IMR-90 (cell line): ENCODE measurements around the gene LDLRAD3. TPM values are rescaled to one million over a fixed set of nuclear protein-coding genes. Genes with fewer than 3 reads are reported as not detected.

Experiments used
- ATAC-seq: fragments of 200-7000 bp; cut with Tn5 transposase; 2 replicates; pipeline ENCODE4 v1.9.1; 2020; ENCODE audit warnings: low read depth, mild to moderate bottlenecking, moderate library complexity
- BruUV-seq: library from RNA; stranded (reverse); fragments of 400-500 nt; replicated peaks from 2 replicates; lab custom pipeline; 2021; lab: Mats Ljungman, UMichigan
- CTCF ChIA-PET: fragments of 300-600 bp; formaldehyde crosslinking; extraction: SDS; loops from one replicate; lab custom pipeline; 2021; ENCODE audit warnings: antibody characterized with exemption; lab: Yijun Ruan, JAX
- POLR2A ChIA-PET: fragments of 300-600 bp; sonication (Branson Sonifier 250); formaldehyde crosslinking; loops from one replicate; lab custom pipeline; 2022; ENCODE audit warnings: antibody characterized with exemption; ENCODE audit not compliant: unreplicated experiment; lab: Charles Lee
- DNase-seq: peaks from one replicate; pipeline ENCODE4 v3.0.0; 2013
- H2AFZ ChIP-seq: replicated peaks from 2 replicates; pipeline ENCODE3; 2013; ENCODE audit warnings: low read length, mild to moderate bottlenecking; ENCODE audit not compliant: poor library complexity
- H2AK5ac ChIP-seq: 2 replicates; pipeline ENCODE4 v1.6.1; 2013; ENCODE audit warnings: low read depth, low read length, inconsistent platforms
- H2AK9ac ChIP-seq: replicated peaks from 2 replicates; pipeline ENCODE3; 2013; ENCODE audit warnings: mild to moderate bottlenecking, low read depth, low read length, moderate library complexity; ENCODE audit not compliant: poor library complexity
- H2BK120ac ChIP-seq: 2 replicates; pipeline ENCODE4 v1.6.1; 2013; ENCODE audit warnings: low read depth, low read length, inconsistent platforms
- H2BK15ac ChIP-seq: 3 replicates; pipeline ENCODE4 v1.6.1; 2013; ENCODE audit warnings: low read depth, low read length, inconsistent platforms
- H2BK20ac ChIP-seq: 2 replicates; pipeline ENCODE4 v1.6.1; 2013; ENCODE audit warnings: low read depth, mild to moderate bottlenecking, inconsistent platforms, low read length, moderate library complexity
- H2BK5ac ChIP-seq: 2 replicates; pipeline ENCODE4 v1.6.1; 2013; ENCODE audit warnings: mild to moderate bottlenecking, low read depth, low read length, inconsistent platforms; ENCODE audit not compliant: poor library complexity, severe bottlenecking
- H3K14ac ChIP-seq: replicated peaks from 2 replicates; pipeline ENCODE4 v1.6.1; 2013; ENCODE audit warnings: low read depth, low read length, inconsistent platforms
- H3K18ac ChIP-seq: 2 replicates; pipeline ENCODE4 v1.6.1; 2013; ENCODE audit warnings: low read depth, low read length, control low read depth
- H3K23ac ChIP-seq: 2 replicates; pipeline ENCODE4 v1.6.1; 2013; ENCODE audit warnings: low read depth, low read length, inconsistent platforms
- H3K27ac ChIP-seq: 2 replicates; pipeline ENCODE4 v1.5.1; 2013; ENCODE audit warnings: mild to moderate bottlenecking, control low read depth, low read length; ENCODE audit not compliant: insufficient read depth
- H3K27me3 ChIP-seq: 2 replicates; pipeline ENCODE4 v1.6.1; 2013; ENCODE audit warnings: low read length; ENCODE audit not compliant: control insufficient read depth, insufficient read depth
- H3K36me3 ChIP-seq: 2 replicates; pipeline ENCODE4 v1.6.1; 2013; ENCODE audit warnings: low read length, mixed read lengths; ENCODE audit not compliant: control insufficient read depth, insufficient read depth
- H3K4ac ChIP-seq: 2 replicates; pipeline ENCODE4 v1.6.1; 2013; ENCODE audit warnings: low read depth, low read length, inconsistent platforms
- H3K4me1 ChIP-seq: 2 replicates; pipeline ENCODE4 v1.6.1; 2013; ENCODE audit warnings: low read length, mixed read lengths; ENCODE audit not compliant: control insufficient read depth, insufficient read depth
- H3K4me2 ChIP-seq: 2 replicates; pipeline ENCODE4 v1.6.1; 2013; ENCODE audit warnings: low read depth, mild to moderate bottlenecking, control low read depth, low read length, moderate library complexity
- H3K4me3 ChIP-seq: 2 replicates; pipeline ENCODE4 v1.5.1; 2013; ENCODE audit warnings: low read depth, mild to moderate bottlenecking, control low read depth, low read length, moderate library complexity; ENCODE audit not compliant: insufficient read depth
- H3K56ac ChIP-seq: 2 replicates; pipeline ENCODE4 v1.6.1; 2013; ENCODE audit warnings: low read length, inconsistent platforms; ENCODE audit not compliant: insufficient read depth; ENCODE audit errors: extremely low read depth
- H3K79me1 ChIP-seq, 2 experiments: 2 replicates each; pipeline ENCODE4 v1.6.1; 2013; ENCODE audit warnings: low read length in 2 of 2, inconsistent platforms in 1 of 2, low read depth in 1 of 2
- H3K9ac ChIP-seq: 2 replicates; pipeline ENCODE4 v1.6.1; 2013; ENCODE audit warnings: low read depth, low read length, control low read depth
- H3K9me1 ChIP-seq: 2 replicates; pipeline ENCODE4 v1.6.1; 2013; ENCODE audit warnings: low read length, inconsistent platforms; ENCODE audit not compliant: insufficient read depth
- H3K9me3 ChIP-seq: 2 replicates; pipeline ENCODE4 v1.6.1; 2013; ENCODE audit warnings: low read length; ENCODE audit not compliant: control insufficient read depth, insufficient read depth
- H4K20me1 ChIP-seq: 2 replicates; pipeline ENCODE4 v1.6.1; 2013; ENCODE audit warnings: low read length, inconsistent platforms; ENCODE audit not compliant: insufficient read depth
- H4K5ac ChIP-seq: 2 replicates; pipeline ENCODE4 v1.6.1; 2013; ENCODE audit warnings: mild to moderate bottlenecking, low read depth, low read length, control low read depth
- H4K8ac ChIP-seq, 2 experiments: 2 replicates each; pipeline ENCODE4 v1.6.1; 2013; ENCODE audit warnings: low read depth in 2 of 2, low read length in 2 of 2, control low read depth in 1 of 2, inconsistent platforms in 1 of 2
- H4K91ac ChIP-seq: 2 replicates; pipeline ENCODE4 v1.6.1; 2013; ENCODE audit warnings: low read depth, low read length, inconsistent platforms; ENCODE audit not compliant: insufficient read depth
- BHLHE40 ChIP-seq: fragments of 150-350 bp; IDR thresholded peaks from 2 replicates; pipeline ENCODE4 v1.6.1; 2016; ENCODE audit warnings: mild to moderate bottlenecking, low read depth, low read length
- CHD1 ChIP-seq: IDR thresholded peaks from 2 replicates; pipeline ENCODE4 v1.6.1; 2012; ENCODE audit warnings: low read depth, low read length, improper control_type of control experiment
- CTCF ChIP-seq: conservative IDR thresholded peaks from 2 replicates; pipeline ENCODE4 v1.5.1; 2012; ENCODE audit warnings: mild to moderate bottlenecking, low read depth, low read length, improper control_type of control experiment
- FOS ChIP-seq: fragments of 150-350 bp; IDR thresholded peaks from 2 replicates; pipeline ENCODE4 v1.6.1; 2016; ENCODE audit warnings: low read depth, low read length
- MAZ ChIP-seq: IDR thresholded peaks from 2 replicates; pipeline ENCODE4 v1.6.1; 2012; ENCODE audit warnings: low read depth, mild to moderate bottlenecking, low read length, improper control_type of control experiment, moderate library complexity, borderline replicate concordance
- NFE2L2 ChIP-seq: fragments of 150-350 bp; IDR thresholded peaks from 2 replicates; pipeline ENCODE4 v1.6.1; 2016; ENCODE audit warnings: low read depth, mild to moderate bottlenecking, low read length
- POLR2A ChIP-seq: IDR thresholded peaks from 2 replicates; pipeline ENCODE4 v1.6.1; 2012; ENCODE audit warnings: mild to moderate bottlenecking, low read depth, low read length
- RAD21 ChIP-seq: IDR thresholded peaks from 2 replicates; pipeline ENCODE4 v1.6.1; 2012; ENCODE audit warnings: low read length, improper control_type of control experiment
- SMC3 ChIP-seq: fragments of 150-350 bp; IDR thresholded peaks from 2 replicates; pipeline ENCODE4 v1.6.1; 2016; ENCODE audit warnings: low read depth, mild to moderate bottlenecking, antibody characterized with exemption, low read length, moderate library complexity
- WGBS, 2 experiments: methylation state at CpG; one replicate each; pipeline versions ENCODE4 v1.1.5 to v1.1.7; 2013; ENCODE audit warnings: missing lambda C conversion rate in 2 of 2; ENCODE audit not compliant: insufficient read length in 1 of 2; ENCODE audit errors: extremely low coverage in 2 of 2; 5-methylcytosine and 5-hydroxymethylcytosine counted together
- dilution Hi-C: fragments of 300-500 bp; cut with HindIII; formaldehyde crosslinking; loops from one replicate; pipeline ENCODE4 v1.14.3; 2018; ENCODE audit warnings: low sequenced_read_pairs; ENCODE audit not compliant: unreplicated experiment
- in situ Hi-C: fragments of 300-500 bp; cut with MboI; formaldehyde crosslinking; loops from 3 replicates; pipeline ENCODE4 v1.14.3; 2019; ENCODE audit warnings: low sequenced_read_pairs, inconsistent platforms, mixed read lengths
- intact Hi-C: fragments of 100-400 bp; cut with micrococcal nuclease; formaldehyde crosslinking; loops from 2 replicates; pipeline ENCODE4 v1.10.0; 2022
- polyA plus RNA-seq, 3 experiments: library from polyadenylated mRNA; depleted of rRNA; stranded (reverse); fragments of >200 nt; gene quantifications; 2 replicates each; pipeline ENCODE4 v1.2.3, GENCODE V29; 2012; ENCODE audit warnings: low replicate concordance in 1 of 3
- total RNA-seq: library from RNA; depleted of rRNA; stranded (reverse); fragments of >200 nt; gene quantifications from 2 replicates; pipeline ENCODE4 v1.2.3, GENCODE V29; 2012

LDLRAD3 gene
- total and polyA plus RNA-seq, 2 of the 4 experiments (the other 2 are of a cell fraction) = 2.7 to 6.4 TPM

DNA sequence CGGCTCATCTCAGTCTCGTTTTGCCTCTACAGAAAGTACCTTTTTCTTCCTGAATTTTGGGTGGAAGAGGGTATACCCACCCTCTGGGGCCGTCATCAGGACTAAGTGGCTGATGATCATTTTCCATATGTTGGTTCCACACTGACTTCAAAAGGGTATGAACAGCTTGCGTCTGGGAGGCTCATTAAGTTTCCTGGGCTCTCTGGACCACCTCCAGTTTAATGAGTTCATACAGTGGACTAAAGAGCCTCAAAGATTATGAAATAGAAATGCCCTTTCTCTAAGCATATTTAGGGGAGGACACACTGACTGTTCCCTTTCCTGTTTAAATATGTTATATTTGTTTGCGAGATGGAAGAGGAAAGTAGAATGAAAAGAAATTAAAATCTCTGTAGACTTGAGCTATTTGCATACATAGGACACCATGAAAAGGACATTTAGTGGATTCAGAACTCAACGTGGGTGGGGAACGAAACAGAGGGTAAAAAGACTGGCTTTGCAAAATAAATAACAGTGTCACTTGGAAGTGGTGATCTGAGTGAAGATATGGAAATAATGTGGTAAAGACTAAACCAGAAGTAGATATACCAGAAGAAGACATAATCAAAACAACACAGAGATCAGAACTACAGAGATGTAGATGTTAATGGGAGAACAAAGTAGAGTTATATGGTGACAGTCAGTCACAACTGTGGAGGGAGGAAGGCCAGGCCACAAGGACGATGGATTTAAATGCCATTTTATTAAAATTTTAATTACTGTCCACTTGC, 18.7 kb downstream of the LDLRAD3 start:
- Histone ChIP-seq H2BK120ac (no peak overlapping the region), H3K18ac (no peak overlapping the region), H3K4me2 (no peak overlapping the region), H2AK9ac (no peak overlapping the region), H2BK5ac (no peak overlapping the region), H3K23ac (no peak overlapping the region), H2AFZ (no peak overlapping the region), H3K9me1 (no peaks in the 10 kb centered on the region), H4K8ac (no peak overlapping the region), H4K20me1 (no peaks in the 10 kb centered on the region), H3K4me1 (peaks cover 1% of the 10 kb centered on the region; the same call in 1 of the 2 replicates), H3K4me3 (no peak overlapping the region), H3K79me1 (peaks cover 4 to 15% of the 10 kb centered on the region in 2 experiments), H2BK15ac (no peak overlapping the region), H2AK5ac (no peak overlapping the region), H4K5ac (no peak overlapping the region), H4K91ac (no peak overlapping the region), H3K4ac (no peak overlapping the region), H3K9ac (no peak overlapping the region), H3K27ac (no peak overlapping the region), H3K27me3 (no peaks in the 10 kb centered on the region), H3K14ac (no peak overlapping the region), H3K36me3 (no peaks in the 10 kb centered on the region), H2BK20ac (no peak overlapping the region), H3K9me3 (no peaks in the 10 kb centered on the region), H3K56ac (no peak overlapping the region)
- in situ Hi-C loops = no loop called here
- no peak for DNase-seq
- dilution Hi-C loops = no loop called here
- no TSS peak for BruUV-seq
- WGBS, 2 experiments = no CpG with 5 or more reads among the region's 8 CpGs
- TF ChIP-seq CTCF (no peak), SMC3 (no peak), RAD21 (no peak), POLR2A (no peak), NFE2L2 (no peak), FOS (no peak), BHLHE40 (no peak), MAZ (no peak), CHD1 (no peak)
- intact Hi-C loops = no loop called here
- CTCF ChIA-PET = interaction anchor here (0.6 kb wide), 1 partner anchor 1376 kb away, joined by 5 read pairs; no protein-coding TSS in a partner anchor
- ATAC-seq = no peak
- POLR2A ChIA-PET = no interaction called here
